A549 treated with AZD9567 at 1 μM for 4 hours (cell line): Measurements from ENCODE around the gene UCN. TPM values are rescaled to one million over a fixed set of nuclear protein-coding genes. Genes with fewer than 3 reads are reported as not detected.

Experiments used
- total RNA-seq: library from RNA; stranded (reverse); fragments of 200-300 nt; extraction: Qiagen RNA extraction; gene quantifications from 5 replicates; pipeline ENCODE4 v1.2.3, GENCODE V29; 2022; ENCODE audit not compliant: insufficient read depth

UCN gene
- total RNA-seq: 1.8 to 2.9 TPM (median 2.0 TPM) in 4 of 5 replicates, not detected in the other

DNA sequence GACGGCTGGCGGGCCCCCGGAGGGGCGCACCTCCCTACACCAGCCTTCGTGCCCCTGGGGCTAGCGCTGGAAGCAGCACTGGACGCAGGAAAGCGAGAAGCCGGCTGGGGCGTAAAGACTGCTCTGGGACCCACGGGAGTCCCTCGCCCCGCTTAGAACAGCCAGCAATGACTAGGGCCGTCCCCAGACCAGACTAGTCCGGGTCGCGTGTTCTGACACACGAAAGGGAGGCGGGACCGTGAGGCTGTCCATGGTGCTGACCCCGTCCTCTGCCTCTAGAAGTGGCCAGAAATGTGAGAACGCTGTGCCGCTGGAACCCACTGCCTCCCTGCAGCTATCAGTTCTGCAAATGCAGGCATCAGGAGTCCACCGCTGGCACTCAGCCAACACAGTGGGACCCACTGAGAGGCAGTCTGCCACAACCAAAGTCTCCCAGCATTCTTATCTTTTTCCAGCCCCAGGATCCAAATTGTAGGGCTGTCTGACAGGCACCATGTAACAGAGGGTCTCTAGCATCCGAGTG, at the start of gene UCN:
UCN (minus strand) TSS at position 87 of the 523 bp plus-strand sequence. CDS start 550 bp downstream, outside the sequence.

GRCh38 chr2:27356382-27357181, 48.3 kb upstream of the UCN start, which contains the start of gene GTF3C2:
Gene GTF3C2 (minus strand): TSS chr2:27356764. CDS start chr2:27343554, 13,210 bp downstream.

GRCh38 chr2:27322766-27323595, 14.7 kb upstream of the UCN start, which contains the start of gene MPV17:
Gene MPV17 (minus strand): TSS chr2:27323097. CDS start chr2:27322517, 580 bp downstream.

GRCh38 chr2:27281855-27282559, 26.2 kb downstream of the UCN start, which contains the start of gene TRIM54:
Gene TRIM54 (plus strand): TSS chr2:27282429. CDS start chr2:27282732, 303 bp downstream.

DNA sequence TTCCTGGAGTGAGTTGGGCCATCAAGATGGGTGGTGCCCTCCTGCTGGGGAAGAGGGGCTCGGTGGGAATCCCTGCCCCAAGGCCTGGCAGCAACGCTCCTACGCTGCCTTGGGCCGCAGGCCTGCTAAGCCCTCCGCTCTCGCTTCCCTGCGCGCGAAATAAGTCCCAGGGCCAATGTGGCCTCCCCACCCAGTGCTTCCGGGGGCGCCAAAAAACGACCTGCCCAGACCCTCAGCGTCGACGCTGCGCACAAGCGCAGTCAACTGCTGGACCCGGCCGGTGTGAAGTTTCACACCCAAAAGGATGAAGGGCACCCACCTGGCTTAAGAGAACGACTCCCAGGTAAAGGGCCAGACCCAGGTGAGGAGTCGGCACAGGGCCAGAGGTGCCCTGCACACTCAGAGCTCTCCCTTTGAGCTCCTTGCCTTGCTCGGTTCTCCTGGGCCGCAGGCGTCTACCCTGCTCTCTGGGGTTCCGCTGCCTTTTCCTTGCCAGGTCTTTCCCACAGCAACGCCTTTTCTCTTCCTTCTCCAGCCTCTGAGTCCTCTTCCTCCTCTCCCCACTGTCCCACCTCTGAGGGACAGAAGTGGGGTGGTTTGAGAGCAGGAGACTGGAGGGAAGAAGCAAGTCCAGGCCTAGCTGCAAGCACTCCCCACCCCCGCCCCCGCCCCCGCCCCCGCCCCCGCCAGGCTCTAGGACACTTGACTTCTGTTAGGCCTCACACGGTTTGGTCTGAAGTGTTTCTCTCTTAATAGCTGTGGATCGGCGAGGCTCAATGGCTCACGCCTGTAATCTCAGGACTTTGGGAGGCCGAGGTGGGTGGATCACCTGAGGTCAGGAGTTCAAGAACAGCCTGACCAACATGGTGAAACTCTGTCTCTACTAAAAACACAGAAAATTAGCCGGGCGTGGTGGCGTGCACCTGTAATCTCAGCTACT, 32.8 kb downstream of the UCN start, which contains the start of gene DNAJC5G:
DNAJC5G (plus strand) TSS at position 223 of the 940 bp plus-strand sequence. CDS start 1,296 bp downstream, outside the sequence.

DNA sequence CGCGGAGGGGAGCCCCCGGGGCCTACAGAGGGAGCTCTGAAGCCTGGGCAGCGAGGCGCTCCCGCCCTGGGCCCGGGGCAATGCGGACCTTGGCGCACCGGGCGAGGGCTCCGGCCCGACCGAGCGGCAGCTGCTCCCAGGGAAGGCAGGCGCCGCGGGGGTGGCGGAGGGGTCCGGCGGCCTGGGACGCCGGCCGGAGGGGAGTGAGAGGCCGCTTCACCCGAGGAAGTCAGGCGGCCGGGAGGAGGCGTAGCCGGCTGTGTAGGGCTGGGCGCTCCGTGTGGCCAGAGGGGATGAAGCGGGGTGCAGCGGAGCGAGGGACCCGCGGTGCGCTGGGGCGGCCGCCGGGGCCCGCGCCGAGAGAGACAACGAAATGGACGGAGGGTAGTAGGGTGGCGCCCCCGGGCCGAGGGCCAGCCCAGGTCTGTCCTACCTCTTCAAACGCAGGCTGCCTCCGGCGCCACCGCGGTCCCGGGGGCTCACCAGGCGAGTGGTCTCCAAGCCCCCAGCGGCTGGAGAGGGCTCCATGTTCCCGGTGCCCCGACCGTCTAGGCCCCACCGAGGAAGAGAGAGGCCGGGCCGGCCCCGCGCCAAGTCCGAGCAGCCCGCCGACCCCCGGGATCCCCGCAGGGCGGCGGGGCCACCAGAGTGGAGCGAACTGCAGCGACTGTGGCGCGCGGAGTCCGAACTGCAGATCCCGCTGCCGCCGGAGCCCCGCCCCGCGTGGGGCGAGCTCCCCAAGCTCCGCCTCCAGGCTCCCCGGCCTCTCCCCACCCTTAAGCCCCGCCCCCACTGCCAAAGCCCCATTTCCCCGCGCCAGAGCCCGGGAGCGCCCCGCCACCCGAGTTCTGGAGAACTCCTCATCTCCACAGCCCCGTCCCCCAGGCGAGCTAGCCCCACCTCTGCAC, 45.6 kb downstream of the UCN start, which contains the start of gene SLC30A3:
SLC30A3 (minus strand) TSS at position 669 of the 908 bp plus-strand sequence; CDS start at position 528, 141 bp downstream.

Other genes with a start within 250 kb of the UCN start
- 534 to 634 TPM (median 555 TPM) in 5 replicates for gene OST4, start 236.8 kb downstream of the UCN start, total RNA-seq
- 0.35 to 0.57 TPM (median 0.46 TPM) in 4 of 5 replicates, not detected in the other for gene EMILIN1, start 229.8 kb downstream of the UCN start, total RNA-seq
- 8.2 to 11.8 TPM (median 10.4 TPM) in 5 replicates for gene KHK, start 221.7 kb downstream of the UCN start, total RNA-seq
- gene CGREF1, start 189.3 kb downstream of the UCN start, total RNA-seq: 6.1 to 8.7 TPM (median 7.9 TPM) in 5 replicates
- 0.98 to 1.5 TPM (median 1.2 TPM) in 4 of 5 replicates, not detected in the other for gene ABHD1, start 184.6 kb downstream of the UCN start, total RNA-seq
- gene PREB, start 173.8 kb downstream of the UCN start, total RNA-seq: 55.1 to 67.4 TPM (median 61.0 TPM) in 5 replicates
- not detected in 5 replicates for gene PRR30, start 169.0 kb downstream of the UCN start, total RNA-seq
- not detected in 5 replicates for gene TCF23, start 159.4 kb downstream of the UCN start, total RNA-seq
- gene ATRAID, start 96.4 kb downstream of the UCN start, total RNA-seq: 166 to 218 TPM (median 213 TPM) in 5 replicates
- gene SLC5A6, start 96.2 kb downstream of the UCN start, total RNA-seq: 63.5 to 78.6 TPM (median 67.4 TPM) in 5 replicates
- 59.2 to 74.0 TPM (median 63.1 TPM) in 5 replicates for gene CAD, start 91.1 kb downstream of the UCN start, total RNA-seq
- 4.2 to 9.5 TPM (median 4.2 TPM) in 5 replicates for gene SLC30A3, start 45.4 kb downstream of the UCN start, total RNA-seq
- gene DNAJC5G, start 33.0 kb downstream of the UCN start, total RNA-seq: not detected in 5 replicates
- gene TRIM54, start 26.0 kb downstream of the UCN start, total RNA-seq: 0.40 to 0.74 TPM (median 0.46 TPM) in 4 of 5 replicates, not detected in the other
- gene MPV17, start 14.7 kb upstream of the UCN start, total RNA-seq: 64.5 to 91.0 TPM (median 82.5 TPM) in 5 replicates
- gene GTF3C2, start 48.3 kb upstream of the UCN start, total RNA-seq: 54.5 to 59.0 TPM (median 57.4 TPM) in 5 replicates
- 42.9 to 63.8 TPM (median 59.4 TPM) in 5 replicates for gene EIF2B4, start 61.9 kb upstream of the UCN start, total RNA-seq
- 138 to 151 TPM (median 144 TPM) in 5 replicates for gene SNX17, start 62.2 kb upstream of the UCN start, total RNA-seq
- gene ZNF513, start 72.3 kb upstream of the UCN start, total RNA-seq: 9.2 to 14.1 TPM (median 14.0 TPM) in 5 replicates
- 144 to 166 TPM (median 165 TPM) in 5 replicates for gene PPM1G, start 101.1 kb upstream of the UCN start, total RNA-seq
- 134 to 146 TPM (median 142 TPM) in 5 replicates for gene NRBP1, start 120.2 kb upstream of the UCN start, total RNA-seq
- gene KRTCAP3, start 133.9 kb upstream of the UCN start, total RNA-seq: 0.53 to 1.2 TPM (median 0.83 TPM) in 4 of 5 replicates, not detected in the other
- 7.8 to 10.0 TPM (median 7.9 TPM) in 5 replicates for gene IFT172, start 181.3 kb upstream of the UCN start, total RNA-seq
- 3.3 to 4.7 TPM (median 4.0 TPM) in 5 replicates for gene FNDC4, start 186.8 kb upstream of the UCN start, total RNA-seq
- 0.10 to 0.25 TPM (median 0.17 TPM) in 4 of 5 replicates, not detected in the other for gene GCKR, start 188.4 kb upstream of the UCN start, total RNA-seq